Amygdala (tissue), 56 donors: ENCODE data around the gene EXD3.
"Not testable (repeated sequence)": the region's sequence is repeated elsewhere in the genome, so short reads cannot be mapped to it uniquely, and the experiment has no call there.

ENCODE experiments used
- DNase-seq, 56 donors: peaks; one replicate each; lab custom pipeline; 2025; lab: John Stamatoyannopoulos, UW

Gene EXD3

GRCh38 chr9:137385061-137385655, 37.8 kb downstream of the EXD3 start:
- DNase-seq = no peak

GRCh38 chr9:137383784-137384756, 38.9 kb downstream of the EXD3 start:
- no peak for DNase-seq

GRCh38 chr9:137383081-137383783, 39.7 kb downstream of the EXD3 start:
- no peak for DNase-seq

- DNase-seq = no peak
These were observed 40.4 kb downstream of the EXD3 start for GRCh38 chr9:137382444-137383080.

- DNase-seq = no peak
These were observed 41.2 kb downstream of the EXD3 start for GRCh38 chr9:137381501-137382443.

- DNase-seq = no peak
These were observed 42.4 kb downstream of the EXD3 start for GRCh38 chr9:137380606-137381005.

GRCh38 chr9:137380171-137380570, 42.8 kb downstream of the EXD3 start:
- DNase-seq = no peak

GRCh38 chr9:137379761-137380161, 43.2 kb downstream of the EXD3 start:
- no peak for DNase-seq

GRCh38 chr9:137378688-137379410, 44.1 kb downstream of the EXD3 start:
- not testable (repeated sequence) for DNase-seq

GRCh38 chr9:137376386-137376785, 46.6 kb downstream of the EXD3 start:
- no peak for DNase-seq

- no peak for DNase-seq
These were observed 47.5 kb downstream of the EXD3 start for GRCh38 chr9:137375321-137376058.

- no peak for DNase-seq
These were observed 48.7 kb downstream of the EXD3 start for GRCh38 chr9:137374131-137374845.

GRCh38 chr9:137373611-137373980, 49.4 kb downstream of the EXD3 start:
- DNase-seq = no peak

GRCh38 chr9:137372693-137373610, 50.0 kb downstream of the EXD3 start:
- no peak for DNase-seq

- DNase-seq = no peak
These were observed 50.9 kb downstream of the EXD3 start for GRCh38 chr9:137371946-137372651.

GRCh38 chr9:137371521-137371941, 51.4 kb downstream of the EXD3 start:
- DNase-seq = no peak
